Stimulated activated naive CD8-positive, alpha-beta T cell treated with anti-CD3 and anti-CD28 coated beads, Interleukin-15, amount 100 ng/mL, for 72 hours (primary cell): Measurements from ENCODE around the gene SCAANT1.
A peak's percentile ranks its signal among the peaks of the same experiment; 100 is the strongest.

ENCODE experiments used
- ATAC-seq: fragments of 150-1000 bp; cut with Tn5 transposase; 2 replicates; pipeline ENCODE4 v1.10.0; 2021; ENCODE audit warnings: mild to moderate bottlenecking, moderate library complexity
- DNase-seq, 2 donors: peaks; one replicate each; pipeline ENCODE4 v3.0.0; 2021 to 2022
- H3K27ac Mint-ChIP-seq, 2 donors: one replicate each; pipeline ENCODE4 v1.8.0; 2022; ENCODE audit warnings: mild to moderate bottlenecking in 2 of 2, mixed read lengths in 2 of 2, moderate library complexity in 2 of 2
- H3K27me3 Mint-ChIP-seq: one replicate; pipeline ENCODE4 v1.8.0; 2022; ENCODE audit warnings: mixed read lengths
- H3K4me1 Mint-ChIP-seq: one replicate; pipeline ENCODE4 v1.8.0; 2022; ENCODE audit warnings: mild to moderate bottlenecking, mixed read lengths
- H3K4me3 Mint-ChIP-seq, 2 donors: one replicate each; pipeline ENCODE4 v1.8.0; 2022; ENCODE audit warnings: mild to moderate bottlenecking in 2 of 2, mixed read lengths in 2 of 2, moderate library complexity in 1 of 2
- H3K9me3 Mint-ChIP-seq, 2 donors: one replicate each; pipeline ENCODE4 v1.8.0; 2022; ENCODE audit warnings: mixed read lengths in 2 of 2

The SCAANT1 gene

DNA sequence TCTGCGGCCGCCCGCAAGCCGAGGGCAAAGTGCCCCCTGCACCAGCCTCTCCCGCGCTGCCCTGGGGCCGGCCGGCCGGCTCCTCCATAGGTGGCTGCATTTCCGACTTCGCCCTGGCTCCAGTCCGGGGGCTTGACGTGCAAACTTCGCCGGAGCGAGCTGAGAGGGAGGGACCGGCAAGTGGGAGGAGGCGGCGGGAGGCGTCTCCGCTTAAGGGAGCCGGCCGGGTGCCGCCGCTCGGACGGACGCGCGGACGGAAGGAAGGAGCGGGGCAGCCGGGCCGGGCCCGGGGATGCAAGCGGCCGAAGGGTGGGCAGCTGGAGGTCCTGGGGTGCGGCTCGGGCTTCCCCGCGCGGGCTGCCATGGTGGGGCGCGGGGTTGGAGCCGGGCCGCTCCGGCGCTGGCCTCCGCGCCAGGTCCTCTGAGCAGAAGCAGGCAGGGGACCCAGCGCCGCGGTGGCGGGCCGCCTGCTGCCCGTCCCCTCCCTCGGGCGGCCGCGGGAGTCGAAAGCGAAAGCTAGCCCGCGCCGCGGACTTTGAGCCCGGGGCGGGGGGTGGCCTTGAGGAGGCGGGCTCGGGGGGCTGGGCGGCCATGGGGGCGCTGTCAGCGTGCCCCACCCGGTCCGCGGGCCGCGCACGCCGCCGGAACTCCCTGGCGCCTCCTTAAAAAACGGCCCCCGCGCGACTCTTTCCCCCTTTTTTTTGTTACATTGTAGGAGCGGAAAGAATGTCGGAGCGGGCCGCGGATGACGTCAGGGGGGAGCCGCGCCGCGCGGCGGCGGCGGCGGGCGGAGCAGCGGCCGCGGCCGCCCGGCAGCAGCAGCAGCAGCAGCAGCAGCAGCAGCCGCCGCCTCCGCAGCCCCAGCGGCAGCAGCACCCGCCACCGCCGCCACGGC, at the start of gene SCAANT1:
Gene SCAANT1, minus strand, starts transcription at position 511 of the 895 bp plus-strand sequence.
- peak; percentile 83 for ATAC-seq
- H3K9me3 Mint-ChIP-seq = no peaks in the 10 kb centered on the region
- H3K27me3 Mint-ChIP-seq = no peaks in the 10 kb centered on the region
- peak within 1 kb of the TSS; percentile 93 to 99 for H3K27ac Mint-ChIP-seq
- H3K4me3 Mint-ChIP-seq = peak within 1 kb of the TSS; percentile 86 to 87
- peaks cover 29% of the 10 kb centered on the region for H3K4me1 Mint-ChIP-seq
- peak; percentile 80 to 84 for DNase-seq

DNA sequence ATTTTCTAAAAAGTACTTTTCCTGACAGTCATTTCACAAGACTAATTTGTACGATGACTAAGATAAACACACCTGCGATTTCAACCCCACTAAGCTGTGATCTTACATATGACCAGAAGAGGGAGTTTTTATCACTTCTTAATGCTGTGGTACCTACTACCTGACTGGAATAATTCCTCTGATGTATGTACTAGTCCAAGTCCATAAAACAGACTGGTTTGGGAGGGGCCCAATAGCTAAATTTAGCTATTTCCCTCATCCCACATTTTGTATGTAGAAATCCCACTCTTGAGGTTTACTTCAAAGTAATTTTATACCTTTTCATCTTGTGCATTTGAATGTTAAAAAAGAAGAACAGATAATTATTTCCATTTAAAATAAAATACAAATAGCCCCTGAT, 49.7 kb upstream of the SCAANT1 start:
- Mint-ChIP-seq H3K27ac (no peak overlapping the region), H3K4me1 (peaks cover 40% of the 10 kb centered on the region), H3K4me3 (no peak overlapping the region)

DNA sequence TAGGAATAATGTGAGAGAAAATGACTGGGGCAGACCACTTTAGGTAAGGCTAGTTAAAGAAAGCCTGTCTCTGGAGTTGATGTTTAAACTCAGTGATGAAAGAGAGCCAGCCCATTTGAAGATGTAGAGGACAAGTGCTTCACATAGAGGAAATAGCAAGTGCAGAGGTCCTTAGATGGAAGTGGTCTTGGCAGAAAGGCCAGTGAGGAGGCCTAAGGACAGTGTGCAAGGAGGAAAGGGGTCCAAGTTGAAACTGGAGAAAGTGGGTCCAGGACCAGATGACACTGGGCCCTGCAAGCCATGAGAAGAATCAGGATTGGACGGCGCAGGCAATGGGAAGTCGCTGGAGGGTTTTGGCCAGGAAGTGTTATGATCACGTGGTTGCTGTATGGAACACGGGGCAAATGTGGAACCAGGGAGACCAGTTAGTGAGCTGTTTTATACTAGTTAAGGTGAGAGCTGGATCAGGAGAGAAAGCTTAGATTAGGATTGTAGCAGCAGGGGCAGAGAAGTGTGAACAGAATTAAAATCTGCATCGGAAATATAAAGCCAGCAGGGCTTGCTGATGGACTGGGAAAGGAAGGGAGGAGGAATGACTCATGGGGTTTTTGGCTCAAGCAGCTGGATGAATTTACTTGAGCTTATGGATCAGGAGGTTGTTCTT, 48.0 kb upstream of the SCAANT1 start:
- DNase-seq = no peak
- Mint-ChIP-seq H3K4me1 (peaks cover 31% of the 10 kb centered on the region), H3K9me3 (no peaks in the 10 kb centered on the region), H3K4me3 (peak overlapping the region; percentile 34 to 39), H3K27me3 (no peaks in the 10 kb centered on the region), H3K27ac (peak overlapping the region; percentile 16)
- ATAC-seq = no peak

More for the DNA sequence above, 49.7 kb upstream of the SCAANT1 start:
- no peak for DNase-seq
- no peaks in the 10 kb centered on the region for H3K9me3 Mint-ChIP-seq
- H3K27me3 Mint-ChIP-seq = no peaks in the 10 kb centered on the region
- ATAC-seq = peak; percentile 86

DNA sequence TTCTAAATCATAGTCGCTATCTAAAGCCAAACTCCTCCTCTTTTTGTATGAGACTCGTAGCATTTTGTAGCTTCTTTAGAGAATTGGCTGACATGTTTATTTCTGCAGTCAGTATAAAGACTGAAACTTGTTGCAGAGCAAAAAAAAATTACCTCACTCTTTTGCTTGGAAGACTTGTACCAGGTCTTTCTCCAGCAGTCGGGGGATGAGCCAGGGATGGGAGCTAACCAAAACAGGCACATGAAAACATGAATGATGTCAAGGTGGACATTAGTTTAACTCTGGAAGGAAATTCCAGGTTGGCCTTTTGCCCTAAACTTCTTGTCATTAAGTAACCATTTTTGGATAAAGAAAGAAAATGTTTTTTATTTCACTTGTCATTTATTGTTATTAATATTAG, 47.0 kb upstream of the SCAANT1 start:
- ATAC-seq (no peak), DNase-seq (no peak)
- no peaks in the 10 kb centered on the region for H3K27me3 Mint-ChIP-seq
- no peak overlapping the region for H3K4me3 Mint-ChIP-seq
- H3K4me1 Mint-ChIP-seq = peaks cover 24% of the 10 kb centered on the region
- H3K9me3 Mint-ChIP-seq = no peaks in the 10 kb centered on the region
- peak overlapping the region in 1 of 2 donors; percentile 16 for H3K27ac Mint-ChIP-seq

DNA sequence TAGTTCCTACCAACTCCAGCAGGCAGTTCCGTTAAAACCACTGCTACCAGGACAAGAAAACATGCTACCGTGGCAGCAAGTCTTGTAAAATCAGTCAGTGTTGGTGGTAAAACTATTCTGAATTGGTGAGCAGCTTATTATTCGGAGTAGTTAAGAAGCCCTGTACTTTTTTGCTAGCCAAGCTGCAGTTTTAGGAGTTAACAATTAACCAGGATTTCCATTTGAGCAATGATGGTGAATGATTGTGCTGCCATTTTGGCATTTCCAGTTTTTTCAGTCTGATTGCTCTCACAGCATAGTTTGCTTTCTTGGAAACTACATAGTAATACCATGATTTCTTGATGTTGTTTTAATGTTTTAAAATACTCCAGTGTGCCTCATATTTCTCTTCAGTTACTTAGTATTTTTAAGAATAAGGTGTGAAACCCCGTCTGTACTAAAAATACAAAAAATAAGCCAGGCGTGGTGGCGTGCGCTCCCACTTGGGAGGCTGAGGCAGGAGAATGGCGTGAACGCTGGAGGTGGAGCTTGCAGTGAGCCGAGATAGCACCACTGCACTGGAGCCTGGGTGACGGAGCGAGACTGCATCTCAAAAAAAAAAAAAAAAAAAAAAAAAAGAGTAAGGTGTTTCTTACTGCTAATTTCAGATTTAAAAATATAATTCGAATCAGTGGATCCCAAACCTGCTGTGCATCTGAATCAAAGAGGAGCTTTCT, 43.8 kb upstream of the SCAANT1 start:
- Mint-ChIP-seq H3K4me3 (no peak overlapping the region), H3K9me3 (no peaks in the 10 kb centered on the region), H3K27ac (peak overlapping the region in 1 of 2 donors; percentile 15), H3K4me1 (peaks cover 31% of the 10 kb centered on the region), H3K27me3 (no peaks in the 10 kb centered on the region)
- DNase-seq (no peak), ATAC-seq (no peak)

DNA sequence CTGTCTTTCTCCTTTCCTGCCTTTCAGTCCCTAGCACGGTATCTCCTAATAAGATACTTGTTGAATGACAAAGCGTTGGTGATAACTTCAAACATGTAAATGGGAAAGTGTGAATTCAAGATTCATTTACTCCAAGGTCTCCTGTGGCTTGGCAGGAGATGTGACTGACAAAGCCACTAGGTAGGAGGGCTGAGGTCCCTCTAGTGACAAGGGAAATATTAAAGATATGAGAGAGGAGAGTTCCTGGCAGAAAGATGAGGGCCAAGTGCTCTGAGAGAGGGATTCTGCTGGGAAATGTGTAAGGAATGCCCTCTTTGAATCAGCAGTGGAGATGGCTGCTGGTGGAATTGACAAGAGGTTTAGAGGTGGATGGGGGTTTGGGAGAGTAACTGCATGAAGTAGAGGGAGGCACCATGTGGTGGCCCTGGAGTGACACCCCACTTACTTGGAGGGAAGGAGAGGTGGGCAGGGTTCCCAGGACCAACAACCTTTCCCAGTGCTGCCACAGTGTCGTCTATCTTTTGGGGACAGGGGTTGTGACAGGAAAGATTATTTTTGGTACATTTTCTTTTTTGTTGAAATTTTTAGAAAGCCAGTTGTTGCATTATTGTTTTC, 43.0 kb upstream of the SCAANT1 start:
- DNase-seq = no peak
- no peak for ATAC-seq
- Mint-ChIP-seq H3K9me3 (no peaks in the 10 kb centered on the region), H3K4me3 (no peak overlapping the region), H3K27me3 (no peaks in the 10 kb centered on the region), H3K27ac (peak overlapping the region; percentile 31 to 83), H3K4me1 (peaks cover 27% of the 10 kb centered on the region)

DNA sequence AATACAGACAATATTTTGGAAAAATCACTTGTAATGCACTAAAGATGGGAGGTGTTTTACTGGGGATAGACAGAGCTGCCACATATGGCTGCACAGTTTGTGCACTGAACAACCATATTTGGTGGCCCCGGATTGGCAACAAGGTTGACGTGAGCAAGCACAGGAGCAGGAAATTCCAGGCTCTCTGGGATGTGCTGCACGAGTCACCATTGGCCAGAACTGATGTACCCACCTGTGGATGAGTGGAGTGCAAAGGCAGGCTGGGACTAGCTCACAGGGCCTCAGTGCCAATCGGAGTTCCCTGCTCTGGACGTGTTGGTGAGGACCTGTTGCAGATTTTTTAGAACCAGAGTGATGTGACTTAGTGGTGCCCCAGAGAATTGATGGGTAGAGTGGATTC, 42.0 kb upstream of the SCAANT1 start:
- no peak for ATAC-seq
- peak overlapping the region in 1 of 2 donors; percentile 54 for H3K27ac Mint-ChIP-seq
- H3K9me3 Mint-ChIP-seq = no peaks in the 10 kb centered on the region
- H3K4me1 Mint-ChIP-seq = peaks cover 28% of the 10 kb centered on the region
- H3K27me3 Mint-ChIP-seq = no peaks in the 10 kb centered on the region
- no peak overlapping the region for H3K4me3 Mint-ChIP-seq
- DNase-seq = no peak

DNA sequence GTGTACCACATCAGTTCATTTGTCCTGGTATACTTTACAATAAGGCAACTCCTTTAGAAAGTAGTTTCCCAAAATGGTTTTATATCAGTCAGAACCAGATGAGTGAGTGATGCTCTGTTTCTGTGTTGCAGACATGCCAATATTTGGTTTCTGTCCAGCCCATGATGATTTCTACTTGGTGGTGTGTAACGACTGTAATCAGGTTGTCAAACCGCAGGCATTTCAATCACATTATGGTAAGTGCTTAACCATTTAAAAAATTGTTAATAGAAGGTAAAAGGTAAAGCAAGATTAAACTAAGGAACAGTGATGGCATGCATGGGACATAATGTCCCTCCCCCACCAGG, 40.0 kb upstream of the SCAANT1 start:
- no peaks in the 10 kb centered on the region for H3K27me3 Mint-ChIP-seq
- peaks cover 41% of the 10 kb centered on the region for H3K4me1 Mint-ChIP-seq
- DNase-seq = no peak
- H3K9me3 Mint-ChIP-seq = no peaks in the 10 kb centered on the region
- no peak overlapping the region for H3K4me3 Mint-ChIP-seq
- ATAC-seq = peak; percentile 73
- no peak overlapping the region for H3K27ac Mint-ChIP-seq

DNA sequence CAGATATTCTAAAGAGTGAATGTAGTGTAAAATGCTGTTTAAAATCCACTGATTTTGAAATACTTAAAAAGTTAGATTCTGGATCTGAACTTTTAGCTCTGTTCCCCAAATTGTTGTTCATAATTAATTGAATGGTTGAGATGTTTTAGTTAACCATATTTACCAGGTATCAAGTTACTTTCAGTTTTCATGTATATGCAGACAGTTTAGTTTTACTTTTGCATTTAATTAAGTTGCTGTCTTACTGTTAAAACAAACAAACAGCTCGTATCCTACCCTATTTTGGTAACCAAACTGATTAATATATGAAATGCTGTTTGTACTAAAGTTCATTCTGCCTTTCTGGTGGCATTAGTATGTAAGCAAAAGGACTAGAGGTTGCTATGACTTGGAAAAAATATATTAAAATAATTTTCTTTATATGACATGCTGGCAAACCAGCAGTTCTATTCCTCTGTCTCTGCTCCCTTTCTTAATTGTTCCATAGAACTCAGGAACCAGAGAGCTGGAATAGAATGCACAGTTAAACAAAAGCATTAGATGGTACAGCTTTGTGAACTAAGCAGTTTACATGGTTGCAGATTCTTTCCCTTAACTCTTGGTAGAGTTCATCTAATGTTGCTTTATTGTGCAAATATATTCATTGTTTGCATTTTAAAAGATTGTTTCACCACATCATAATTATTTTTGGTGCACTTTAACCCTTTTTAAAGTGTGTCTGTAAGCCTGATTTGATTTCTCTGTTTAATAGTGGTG, 39.5 kb upstream of the SCAANT1 start:
- H3K27me3 Mint-ChIP-seq = no peaks in the 10 kb centered on the region
- DNase-seq (no peak), ATAC-seq (no peak)
- H3K4me3 Mint-ChIP-seq = peak overlapping the region; percentile 44 to 58
- peaks cover 43% of the 10 kb centered on the region for H3K4me1 Mint-ChIP-seq
- H3K9me3 Mint-ChIP-seq = no peaks in the 10 kb centered on the region
- H3K27ac Mint-ChIP-seq = peak overlapping the region in 1 of 2 donors; percentile 73

DNA sequence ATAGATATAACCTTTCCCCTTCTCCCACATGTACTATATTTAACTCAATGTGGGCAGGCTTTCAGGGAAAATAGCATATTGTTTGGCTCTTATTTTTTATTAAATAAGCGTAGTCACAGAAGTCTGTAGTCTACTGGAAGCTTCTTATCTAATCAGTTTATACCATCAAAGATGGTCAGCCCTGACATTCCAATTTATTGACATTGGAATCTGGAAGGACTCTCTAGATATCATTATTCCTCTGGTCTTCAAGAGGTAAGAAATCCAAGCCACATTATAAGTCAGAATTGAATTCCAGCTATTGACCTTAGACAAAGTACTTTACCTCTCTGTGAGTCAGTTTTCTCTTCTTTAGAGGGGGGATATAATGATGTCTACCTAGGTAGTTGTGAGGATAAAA, 38.5 kb upstream of the SCAANT1 start:
- H3K9me3 Mint-ChIP-seq = no peaks in the 10 kb centered on the region
- no peak overlapping the region for H3K4me3 Mint-ChIP-seq
- H3K4me1 Mint-ChIP-seq = peaks cover 49% of the 10 kb centered on the region
- no peaks in the 10 kb centered on the region for H3K27me3 Mint-ChIP-seq
- DNase-seq (no peak), ATAC-seq (no peak)
- H3K27ac Mint-ChIP-seq = no peak overlapping the region

DNA sequence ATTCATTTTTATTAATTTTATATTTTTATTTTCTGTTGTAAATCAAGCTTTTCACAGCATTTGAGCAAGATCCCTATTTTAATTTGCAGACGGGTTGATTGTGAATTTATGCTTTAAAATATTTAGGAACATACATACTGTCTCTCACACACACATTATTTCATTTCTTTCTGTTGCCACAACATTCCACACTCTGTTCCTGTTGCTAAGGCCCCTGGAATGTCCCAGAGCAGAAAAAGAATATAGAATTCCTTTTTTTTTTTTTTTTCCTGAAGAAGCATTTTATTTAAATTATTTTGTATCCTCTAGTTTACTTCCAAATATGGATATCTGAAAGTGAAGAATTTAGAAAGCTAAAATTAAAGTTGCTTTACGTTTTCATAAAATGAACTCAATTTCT, 36.8 kb upstream of the SCAANT1 start:
- Mint-ChIP-seq H3K9me3 (no peaks in the 10 kb centered on the region), H3K27ac (no peak overlapping the region), H3K4me3 (no peak overlapping the region), H3K4me1 (peaks cover 49% of the 10 kb centered on the region), H3K27me3 (no peaks in the 10 kb centered on the region)
- ATAC-seq (no peak), DNase-seq (no peak)

DNA sequence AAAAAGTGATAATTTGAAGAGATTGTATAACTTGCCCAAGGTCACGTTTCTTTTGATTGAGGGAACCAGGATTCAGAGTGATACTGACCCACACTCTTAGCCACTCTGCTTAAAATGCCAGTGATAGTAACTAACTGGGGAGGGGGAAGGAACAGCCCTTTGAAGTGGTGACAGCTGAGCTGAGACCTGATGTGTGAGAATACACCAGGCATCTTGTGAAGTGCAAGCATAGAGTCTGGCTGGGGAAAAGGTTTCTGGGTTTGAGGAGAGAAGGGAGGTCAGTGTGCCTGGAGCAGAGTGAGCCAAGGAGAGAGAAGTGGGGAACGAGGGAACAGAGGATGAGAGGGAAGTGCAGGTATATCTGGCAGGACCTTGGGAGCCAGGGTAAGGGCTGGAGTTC, 35.4 kb upstream of the SCAANT1 start:
- peak overlapping the region in 1 of 2 donors; percentile 16 for H3K27ac Mint-ChIP-seq
- H3K4me3 Mint-ChIP-seq = no peak overlapping the region
- peaks cover 62% of the 10 kb centered on the region for H3K4me1 Mint-ChIP-seq
- H3K27me3 Mint-ChIP-seq = no peaks in the 10 kb centered on the region
- no peaks in the 10 kb centered on the region for H3K9me3 Mint-ChIP-seq
- ATAC-seq = no peak
- DNase-seq = no peak

DNA sequence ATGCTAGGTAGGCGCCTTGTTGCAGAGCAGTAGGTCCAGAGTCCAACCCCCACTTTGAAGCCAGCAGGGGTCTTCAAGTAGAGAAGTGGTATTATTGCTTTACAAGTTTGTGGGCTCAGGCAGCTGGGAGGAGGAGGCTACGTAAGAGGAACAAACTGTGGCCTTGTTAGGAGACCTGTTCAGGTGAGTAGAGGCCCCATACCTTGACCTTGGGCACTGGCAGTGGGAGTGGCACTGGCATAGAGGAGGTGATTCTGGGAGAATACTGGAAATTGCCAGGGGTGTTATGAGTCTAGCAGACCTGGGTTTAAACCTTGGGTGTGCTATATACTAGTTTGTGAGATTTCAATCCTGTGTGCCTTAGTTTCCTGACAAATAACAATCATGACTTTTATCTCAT, 34.6 kb upstream of the SCAANT1 start:
- ATAC-seq (no peak), DNase-seq (no peak)
- Mint-ChIP-seq H3K27ac (no peak overlapping the region), H3K9me3 (no peaks in the 10 kb centered on the region), H3K4me1 (peaks cover 67% of the 10 kb centered on the region), H3K4me3 (no peak overlapping the region), H3K27me3 (no peaks in the 10 kb centered on the region)

DNA sequence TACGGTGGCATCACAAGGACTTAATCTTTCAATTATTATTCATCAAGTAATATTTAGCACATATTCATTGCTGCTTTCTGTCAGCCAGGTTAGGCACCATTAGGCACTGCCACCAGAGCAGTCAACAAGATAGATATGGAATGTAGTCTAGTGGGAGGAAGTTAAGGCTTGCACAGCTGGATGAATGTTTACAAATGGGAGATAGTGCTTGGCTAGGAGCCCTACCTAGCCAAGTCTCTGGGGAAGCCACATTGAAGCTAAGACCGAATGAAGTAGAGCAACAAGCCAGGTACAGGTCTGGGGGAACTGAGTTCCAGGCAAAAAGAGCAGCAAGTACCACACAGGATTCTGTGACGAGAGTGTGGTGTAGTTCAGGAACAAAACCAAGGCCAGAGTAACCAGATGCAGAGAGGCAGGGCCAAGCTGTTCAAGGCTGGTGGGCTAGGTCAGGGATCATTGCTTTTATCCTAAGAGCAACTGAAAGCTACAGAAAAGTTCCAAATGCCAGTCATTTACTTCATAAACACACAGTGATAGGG, 33.4 kb upstream of the SCAANT1 start:
- peaks cover 59% of the 10 kb centered on the region for H3K4me1 Mint-ChIP-seq
- H3K27me3 Mint-ChIP-seq = no peaks in the 10 kb centered on the region
- peak overlapping the region in 1 of 2 donors; percentile 55 for H3K27ac Mint-ChIP-seq
- DNase-seq (no peak), ATAC-seq (no peak)
- H3K9me3 Mint-ChIP-seq = no peaks in the 10 kb centered on the region
- no peak overlapping the region for H3K4me3 Mint-ChIP-seq

DNA sequence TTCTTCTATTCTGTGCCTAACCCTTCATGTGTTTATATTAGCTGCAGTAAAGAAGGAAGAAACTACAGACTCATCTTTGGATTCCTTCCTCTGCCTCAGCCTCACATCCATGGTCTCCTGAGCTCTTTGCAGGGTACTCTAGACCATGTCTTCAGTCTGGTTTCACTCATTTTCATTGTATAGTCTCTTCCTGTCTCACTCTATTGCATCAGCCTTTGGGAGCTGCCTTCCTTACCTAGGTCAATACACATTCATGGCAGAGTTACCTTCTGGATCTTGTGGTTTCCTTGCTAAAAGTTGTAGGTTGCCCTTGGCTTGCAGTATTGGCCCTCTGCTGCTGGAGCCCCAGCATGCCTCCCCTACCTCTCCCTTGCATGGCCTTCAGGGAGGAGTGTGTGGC, 31.5 kb upstream of the SCAANT1 start:
- Mint-ChIP-seq H3K9me3 (no peaks in the 10 kb centered on the region), H3K27ac (peak overlapping the region; percentile 72 to 95), H3K4me1 (peaks cover 60% of the 10 kb centered on the region), H3K4me3 (no peak overlapping the region), H3K27me3 (no peaks in the 10 kb centered on the region)
- DNase-seq = no peak
- ATAC-seq = peak; percentile 75
